AG04449 (cell line): ENCODE measurements around the gene HIGD2A.

Experiments
- CTCF ChIA-PET: fragments of 350-600 bp; formaldehyde crosslinking; extraction: SDS; loops from one replicate; lab custom pipeline; 2021; ENCODE audit warnings: antibody characterized with exemption; lab: Yijun Ruan, JAX
- POLR2A ChIA-PET: fragments of 400-600, 350-600 bp; formaldehyde crosslinking; extraction: SDS; loops from one replicate; lab custom pipeline; 2020; ENCODE audit warnings: antibody characterized with exemption, inconsistent platforms; lab: Yijun Ruan, JAX
- DNase-seq: peaks from one replicate; pipeline ENCODE4 v3.0.0-alpha.2; 2010; ENCODE audit warnings: low read depth, low spot score
- H3K4me3 ChIP-seq: 2 replicates; pipeline ENCODE4 v1.5.1; 2011; ENCODE audit warnings: low read depth, mild to moderate bottlenecking, control low read depth, low read length
- TF ChIP-seq, protein P1 (sequence below): IDR thresholded peaks from one replicate; pipeline ENCODE4 v1.5.1; 2011; ENCODE audit warnings: mild to moderate bottlenecking, moderate library complexity, low read length, control low read depth, inconsistent platforms; ENCODE audit not compliant: insufficient read depth; ENCODE audit errors: missing control alignments

HIGD2A gene

DNA sequence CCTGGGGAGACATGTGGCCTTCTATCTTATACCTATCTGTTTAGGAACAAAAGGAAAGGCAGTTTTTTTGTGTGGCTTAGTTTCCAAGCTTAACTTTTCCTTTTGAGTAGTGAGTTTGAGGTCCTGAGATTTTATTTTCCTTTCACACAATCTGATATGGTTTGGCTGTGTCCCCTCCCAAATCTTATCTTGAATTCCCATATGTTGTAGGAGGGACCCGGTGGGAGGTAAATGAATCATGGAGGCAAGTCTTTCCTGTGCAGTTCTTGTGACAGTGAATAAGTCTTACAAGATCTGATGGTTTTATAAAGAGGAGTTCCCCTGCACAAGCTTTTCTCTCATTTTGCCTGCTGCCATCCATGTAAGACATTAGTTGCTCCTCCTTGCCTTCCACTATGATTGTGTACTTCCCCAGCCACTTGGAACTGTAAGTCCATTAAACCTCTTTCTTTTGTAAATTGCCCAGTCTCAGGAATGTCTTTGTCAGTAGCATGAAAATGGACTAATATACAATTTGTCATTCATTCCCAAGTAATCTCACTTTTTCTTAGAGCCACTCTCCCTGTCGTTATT, 32.5 kb downstream of the HIGD2A start:
- ChIA-PET CTCF (interaction anchor here (0.9 kb wide), 1 partner anchor 27 kb away, joined by 6 read pairs; the partner anchor contains the start of gene FAF2), POLR2A (no interaction called here)
- TF ChIP-seq, protein P1, sequence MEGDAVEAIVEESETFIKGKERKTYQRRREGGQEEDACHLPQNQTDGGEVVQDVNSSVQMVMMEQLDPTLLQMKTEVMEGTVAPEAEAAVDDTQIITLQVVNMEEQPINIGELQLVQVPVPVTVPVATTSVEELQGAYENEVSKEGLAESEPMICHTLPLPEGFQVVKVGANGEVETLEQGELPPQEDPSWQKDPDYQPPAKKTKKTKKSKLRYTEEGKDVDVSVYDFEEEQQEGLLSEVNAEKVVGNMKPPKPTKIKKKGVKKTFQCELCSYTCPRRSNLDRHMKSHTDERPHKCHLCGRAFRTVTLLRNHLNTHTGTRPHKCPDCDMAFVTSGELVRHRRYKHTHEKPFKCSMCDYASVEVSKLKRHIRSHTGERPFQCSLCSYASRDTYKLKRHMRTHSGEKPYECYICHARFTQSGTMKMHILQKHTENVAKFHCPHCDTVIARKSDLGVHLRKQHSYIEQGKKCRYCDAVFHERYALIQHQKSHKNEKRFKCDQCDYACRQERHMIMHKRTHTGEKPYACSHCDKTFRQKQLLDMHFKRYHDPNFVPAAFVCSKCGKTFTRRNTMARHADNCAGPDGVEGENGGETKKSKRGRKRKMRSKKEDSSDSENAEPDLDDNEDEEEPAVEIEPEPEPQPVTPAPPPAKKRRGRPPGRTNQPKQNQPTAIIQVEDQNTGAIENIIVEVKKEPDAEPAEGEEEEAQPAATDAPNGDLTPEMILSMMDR: no peak
- no peak overlapping the region for H3K4me3 ChIP-seq
- no peak for DNase-seq

DNA sequence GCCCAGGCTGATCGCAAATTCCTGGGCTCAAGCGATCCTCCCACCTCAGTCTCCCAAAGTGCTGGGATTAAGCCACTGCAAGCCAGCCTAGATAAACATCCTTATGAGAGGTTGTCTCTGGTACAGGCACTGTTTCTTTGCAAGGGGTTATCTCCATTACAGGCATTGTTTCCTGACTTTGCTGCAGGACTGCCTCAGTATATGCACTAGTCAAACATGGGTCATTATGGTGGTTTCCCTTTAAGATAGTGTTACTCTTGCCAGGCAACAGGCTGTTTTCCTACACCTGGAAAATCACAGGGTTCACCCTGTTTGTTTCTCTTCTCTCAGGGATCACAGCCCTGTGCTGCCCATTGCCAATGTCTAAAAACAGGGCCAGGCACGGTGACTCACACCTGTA, 35.6 kb downstream of the HIGD2A start:
- POLR2A ChIA-PET: no interaction called here
- CTCF ChIA-PET: no interaction called here
- no peak overlapping the region for H3K4me3 ChIP-seq
- TF ChIP-seq, protein P1: no peak
- DNase-seq: no peak

DNA sequence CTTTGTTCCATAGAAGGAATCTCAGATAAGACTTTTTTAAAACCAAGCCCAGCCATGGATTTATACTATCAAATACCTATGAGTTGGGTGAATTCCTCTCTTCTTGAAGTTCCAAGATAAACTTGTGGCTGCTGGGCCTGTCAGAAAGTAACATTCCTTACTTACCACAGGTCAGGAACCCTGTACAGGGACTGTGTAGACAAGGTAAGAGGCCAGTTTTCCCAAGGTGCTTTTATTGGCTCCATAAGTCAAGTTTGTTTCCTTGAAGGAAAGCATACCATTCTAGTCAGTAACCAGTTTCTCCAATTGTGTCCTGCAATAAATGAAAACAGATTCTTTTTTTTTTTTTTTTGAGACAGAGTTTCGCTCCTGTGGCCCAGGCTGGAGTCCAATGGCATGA, 36.6 kb downstream of the HIGD2A start:
- TF ChIP-seq, protein P1: no peak
- ChIA-PET CTCF (no interaction called here), POLR2A (no interaction called here)
- H3K4me3 ChIP-seq: no peak overlapping the region
- DNase-seq: no peak

DNA sequence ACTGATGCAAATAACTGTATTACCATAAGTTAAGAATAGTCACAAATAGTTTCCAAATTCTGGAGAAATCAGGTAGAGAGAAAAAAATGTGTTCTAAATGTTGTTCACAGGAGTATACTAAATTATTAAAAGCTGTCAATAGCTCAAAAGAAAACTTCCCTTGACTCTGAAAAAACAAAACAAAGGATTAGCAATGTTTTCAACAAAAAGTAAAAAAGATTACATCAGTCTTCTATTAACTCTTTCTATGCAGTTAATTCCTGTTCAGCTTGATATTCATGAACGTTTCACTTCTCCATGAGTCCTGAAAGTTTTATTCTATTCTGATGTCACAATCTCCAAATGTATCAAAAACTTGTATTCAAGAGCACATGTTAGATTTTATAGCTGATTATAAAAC, 37.2 kb downstream of the HIGD2A start:
- no peak for DNase-seq
- CTCF ChIA-PET: interaction anchor here (1.1 to 1.8 kb wide), 3 partner anchors 9 to 22 kb away, joined by 3 to 10 read pairs (median 8); partner anchors contain the start of gene CLTB
- TF ChIP-seq, protein P1: no peak
- POLR2A ChIA-PET: no interaction called here
- H3K4me3 ChIP-seq: no peak overlapping the region

DNA sequence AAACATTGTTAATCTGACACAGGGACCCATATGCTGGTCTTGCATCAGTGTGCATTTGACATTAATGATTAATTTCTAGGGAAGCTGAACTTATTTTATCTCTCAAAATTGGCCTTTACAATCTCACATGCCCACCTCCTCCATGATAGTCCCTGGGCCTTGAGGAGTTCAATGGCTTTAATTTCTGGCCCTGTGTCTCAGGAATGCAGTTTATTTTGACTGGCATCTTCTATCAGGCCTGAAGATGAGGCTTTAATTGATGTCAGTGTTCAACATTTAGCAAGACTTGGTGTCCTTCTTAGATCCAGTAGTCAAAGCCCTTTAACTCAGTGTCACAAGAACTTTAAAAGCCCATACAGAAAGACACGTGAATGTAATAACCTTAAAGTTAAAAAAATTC, 38.3 kb downstream of the HIGD2A start:
- POLR2A ChIA-PET: interaction anchor here (0.6 kb wide), 1 partner anchor 35 kb away, joined by 3 read pairs; no protein-coding TSS in a partner anchor
- CTCF ChIA-PET: interaction anchor here (1.7 to 1.8 kb wide), 2 partner anchors 10 to 21 kb away, joined by 8 to 10 read pairs; partner anchors contain the start of gene CLTB
- TF ChIP-seq, protein P1: no peak
- no peak for DNase-seq
- H3K4me3 ChIP-seq: no peak overlapping the region

DNA sequence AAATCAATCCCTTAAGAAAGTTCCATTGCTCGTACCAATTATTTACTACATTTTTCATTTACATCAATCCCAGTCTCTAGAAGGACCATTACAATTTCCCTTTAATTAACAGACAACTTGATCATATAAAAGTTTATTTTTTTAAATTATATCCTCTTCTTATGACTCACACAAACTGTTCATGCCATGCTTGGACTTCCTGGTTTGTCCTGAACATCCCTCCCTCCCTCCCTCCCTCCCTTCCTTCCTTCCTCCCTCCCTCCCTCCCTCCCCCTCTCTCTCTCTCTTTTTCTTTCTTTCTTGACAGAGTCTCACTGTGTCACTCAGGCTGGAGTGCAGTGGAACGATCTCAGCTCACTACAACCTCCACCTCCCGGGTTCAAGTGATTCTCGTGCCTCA, 39.4 kb downstream of the HIGD2A start:
- TF ChIP-seq, protein P1: no peak
- DNase-seq: no peak
- CTCF ChIA-PET: interaction anchor here (1.2 to 5.9 kb wide), 3 partner anchors 11 to 54 kb away, joined by 3 to 33 read pairs (median 13); partner anchors contain the start of genes CLTB and FAF2
- H3K4me3 ChIP-seq: no peak overlapping the region
- POLR2A ChIA-PET: no interaction called here
